Measurements from ENCODE around the gene ADORA1.

DNA sequence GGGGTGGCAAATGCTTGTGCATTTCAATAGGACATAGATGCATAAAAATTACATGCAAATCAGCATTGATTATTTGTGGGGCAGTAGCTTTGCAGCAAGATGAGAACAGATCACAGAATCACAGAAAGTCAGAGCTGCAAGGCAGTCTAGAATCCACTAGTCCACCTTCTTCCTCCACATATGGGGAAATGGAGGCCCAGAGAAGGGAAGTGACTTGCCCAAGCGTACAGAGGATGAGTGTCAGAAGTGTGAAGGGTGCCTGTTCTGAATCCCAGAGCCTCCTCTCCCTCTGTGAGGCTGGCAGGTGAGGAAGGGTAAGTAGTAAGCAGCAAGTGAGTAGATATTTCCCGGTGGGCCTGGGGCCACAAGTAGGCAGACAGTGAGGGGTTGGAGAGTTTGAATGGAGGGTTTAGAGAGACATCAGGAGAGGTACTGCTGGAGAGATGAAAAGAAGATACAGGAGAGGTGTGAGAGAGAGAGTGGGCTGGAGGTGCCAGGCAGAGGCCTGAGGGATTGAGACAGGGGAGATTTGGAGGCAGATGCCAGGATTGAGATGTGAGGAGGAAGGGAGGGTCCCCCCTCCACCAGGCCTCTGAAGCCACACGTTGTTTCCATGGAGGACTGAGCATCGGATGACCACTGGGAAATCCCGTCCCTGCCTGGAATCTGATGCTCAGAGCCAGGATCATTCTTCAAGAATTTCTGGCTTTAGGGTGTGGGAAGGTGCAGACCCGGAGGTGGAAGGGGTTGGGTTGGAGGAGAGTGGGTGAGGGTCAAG lies 36.9 kb upstream of the ADORA1 start:
- no peak for TF ChIP-seq MXI1 (IDR thresholded peaks at IDR 0.05; ENCODE audit: low read depth, low read length)
- TF ChIP-seq, protein P1, sequence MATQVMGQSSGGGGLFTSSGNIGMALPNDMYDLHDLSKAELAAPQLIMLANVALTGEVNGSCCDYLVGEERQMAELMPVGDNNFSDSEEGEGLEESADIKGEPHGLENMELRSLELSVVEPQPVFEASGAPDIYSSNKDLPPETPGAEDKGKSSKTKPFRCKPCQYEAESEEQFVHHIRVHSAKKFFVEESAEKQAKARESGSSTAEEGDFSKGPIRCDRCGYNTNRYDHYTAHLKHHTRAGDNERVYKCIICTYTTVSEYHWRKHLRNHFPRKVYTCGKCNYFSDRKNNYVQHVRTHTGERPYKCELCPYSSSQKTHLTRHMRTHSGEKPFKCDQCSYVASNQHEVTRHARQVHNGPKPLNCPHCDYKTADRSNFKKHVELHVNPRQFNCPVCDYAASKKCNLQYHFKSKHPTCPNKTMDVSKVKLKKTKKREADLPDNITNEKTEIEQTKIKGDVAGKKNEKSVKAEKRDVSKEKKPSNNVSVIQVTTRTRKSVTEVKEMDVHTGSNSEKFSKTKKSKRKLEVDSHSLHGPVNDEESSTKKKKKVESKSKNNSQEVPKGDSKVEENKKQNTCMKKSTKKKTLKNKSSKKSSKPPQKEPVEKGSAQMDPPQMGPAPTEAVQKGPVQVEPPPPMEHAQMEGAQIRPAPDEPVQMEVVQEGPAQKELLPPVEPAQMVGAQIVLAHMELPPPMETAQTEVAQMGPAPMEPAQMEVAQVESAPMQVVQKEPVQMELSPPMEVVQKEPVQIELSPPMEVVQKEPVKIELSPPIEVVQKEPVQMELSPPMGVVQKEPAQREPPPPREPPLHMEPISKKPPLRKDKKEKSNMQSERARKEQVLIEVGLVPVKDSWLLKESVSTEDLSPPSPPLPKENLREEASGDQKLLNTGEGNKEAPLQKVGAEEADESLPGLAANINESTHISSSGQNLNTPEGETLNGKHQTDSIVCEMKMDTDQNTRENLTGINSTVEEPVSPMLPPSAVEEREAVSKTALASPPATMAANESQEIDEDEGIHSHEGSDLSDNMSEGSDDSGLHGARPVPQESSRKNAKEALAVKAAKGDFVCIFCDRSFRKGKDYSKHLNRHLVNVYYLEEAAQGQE (IDR thresholded peaks at IDR 0.05; ENCODE audit: low read depth, low read length) = no peak
- TF ChIP-seq NRF1 (IDR thresholded peaks at IDR 0.05; ENCODE audit: low read depth, low read length) = no peak
- TF ChIP-seq CHD2 (IDR thresholded peaks at IDR 0.05; ENCODE audit: low read length, partially characterized antibody) = no peak
- no peak for TF ChIP-seq RFX5 (IDR thresholded peaks at IDR 0.05; ENCODE audit: low read length)
- no peak for TF ChIP-seq JUND (IDR thresholded peaks at IDR 0.05)
- TF ChIP-seq, protein P2, sequence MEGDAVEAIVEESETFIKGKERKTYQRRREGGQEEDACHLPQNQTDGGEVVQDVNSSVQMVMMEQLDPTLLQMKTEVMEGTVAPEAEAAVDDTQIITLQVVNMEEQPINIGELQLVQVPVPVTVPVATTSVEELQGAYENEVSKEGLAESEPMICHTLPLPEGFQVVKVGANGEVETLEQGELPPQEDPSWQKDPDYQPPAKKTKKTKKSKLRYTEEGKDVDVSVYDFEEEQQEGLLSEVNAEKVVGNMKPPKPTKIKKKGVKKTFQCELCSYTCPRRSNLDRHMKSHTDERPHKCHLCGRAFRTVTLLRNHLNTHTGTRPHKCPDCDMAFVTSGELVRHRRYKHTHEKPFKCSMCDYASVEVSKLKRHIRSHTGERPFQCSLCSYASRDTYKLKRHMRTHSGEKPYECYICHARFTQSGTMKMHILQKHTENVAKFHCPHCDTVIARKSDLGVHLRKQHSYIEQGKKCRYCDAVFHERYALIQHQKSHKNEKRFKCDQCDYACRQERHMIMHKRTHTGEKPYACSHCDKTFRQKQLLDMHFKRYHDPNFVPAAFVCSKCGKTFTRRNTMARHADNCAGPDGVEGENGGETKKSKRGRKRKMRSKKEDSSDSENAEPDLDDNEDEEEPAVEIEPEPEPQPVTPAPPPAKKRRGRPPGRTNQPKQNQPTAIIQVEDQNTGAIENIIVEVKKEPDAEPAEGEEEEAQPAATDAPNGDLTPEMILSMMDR (IDR thresholded peaks at IDR 0.05) = no peak
- TF ChIP-seq EP300 (IDR thresholded peaks at IDR 0.05; ENCODE audit: borderline replicate concordance in 1 of 2, low read depth in 1 of 2, low read length in 1 of 2) = no peak
- TF ChIP-seq, protein P3, sequence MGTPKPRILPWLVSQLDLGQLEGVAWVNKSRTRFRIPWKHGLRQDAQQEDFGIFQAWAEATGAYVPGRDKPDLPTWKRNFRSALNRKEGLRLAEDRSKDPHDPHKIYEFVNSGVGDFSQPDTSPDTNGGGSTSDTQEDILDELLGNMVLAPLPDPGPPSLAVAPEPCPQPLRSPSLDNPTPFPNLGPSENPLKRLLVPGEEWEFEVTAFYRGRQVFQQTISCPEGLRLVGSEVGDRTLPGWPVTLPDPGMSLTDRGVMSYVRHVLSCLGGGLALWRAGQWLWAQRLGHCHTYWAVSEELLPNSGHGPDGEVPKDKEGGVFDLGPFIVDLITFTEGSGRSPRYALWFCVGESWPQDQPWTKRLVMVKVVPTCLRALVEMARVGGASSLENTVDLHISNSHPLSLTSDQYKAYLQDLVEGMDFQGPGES (IDR thresholded peaks at IDR 0.05; ENCODE audit: low read depth, low read length) = no peak

All from SK-N-SH (cell line).